Lower lobe of right lung (tissue), 2 donors: ENCODE data around the gene XIRP1. TPM values are rescaled to one million over a fixed set of nuclear protein-coding genes. Genes with fewer than 3 reads are reported as not detected.

Experiments
- ATAC-seq, 2 donors: fragments of 200-7000 bp; cut with Tn5 transposase; one replicate each; pipeline ENCODE4 v1.9.1; 2020 to 2022; ENCODE audit warnings: mild to moderate bottlenecking in 2 of 2, moderate library complexity in 2 of 2
- DNase-seq: peaks from one replicate; pipeline ENCODE4 v3.0.0-alpha.2; 2020
- H3K27ac ChIP-seq: fragments of 200-600 bp; one replicate; pipeline ENCODE4 v1.8.0; 2022
- H3K27me3 ChIP-seq: fragments of 200-600 bp; one replicate; pipeline ENCODE4 v1.8.0; 2022; ENCODE audit warnings: low read depth
- H3K36me3 ChIP-seq: fragments of 200-600 bp; one replicate; pipeline ENCODE4 v1.8.0; 2022; ENCODE audit warnings: mild to moderate bottlenecking
- H3K4me1 ChIP-seq: fragments of 200-600 bp; one replicate; pipeline ENCODE4 v1.8.0; 2022
- H3K4me3 ChIP-seq: fragments of 200-600 bp; one replicate; pipeline ENCODE4 v1.8.0; 2022; ENCODE audit warnings: mild to moderate bottlenecking
- H3K9me3 ChIP-seq: fragments of 200-600 bp; one replicate; pipeline ENCODE4 v1.8.0; 2022
- intact Hi-C: fragments of 100-400 bp; cut with DNase I; formaldehyde crosslinking; loops from one replicate; pipeline ENCODE4 v1.11.0; 2022
- total RNA-seq: library from RNA; stranded (reverse); fragmentation: NEBNext Ultra II Directional; extraction: Animal tissue kit (Norgen Biotek cat#: 25700); gene quantifications from one replicate; pipeline ENCODE4 v1.2.1, GENCODE V29; 2021
- TF ChIP-seq, protein P1 (sequence below): fragments of 200-600 bp; IDR thresholded peaks from one replicate; pipeline ENCODE4 v1.8.0; 2022; ENCODE audit warnings: antibody characterized with exemption, mild to moderate bottlenecking
- donor health status: DM: no; HTN: yes; CAD: no; lungs with severe emphysema.

XIRP1 gene
- total RNA-seq, 1 donor from 2014 or later = not detected

DNA sequence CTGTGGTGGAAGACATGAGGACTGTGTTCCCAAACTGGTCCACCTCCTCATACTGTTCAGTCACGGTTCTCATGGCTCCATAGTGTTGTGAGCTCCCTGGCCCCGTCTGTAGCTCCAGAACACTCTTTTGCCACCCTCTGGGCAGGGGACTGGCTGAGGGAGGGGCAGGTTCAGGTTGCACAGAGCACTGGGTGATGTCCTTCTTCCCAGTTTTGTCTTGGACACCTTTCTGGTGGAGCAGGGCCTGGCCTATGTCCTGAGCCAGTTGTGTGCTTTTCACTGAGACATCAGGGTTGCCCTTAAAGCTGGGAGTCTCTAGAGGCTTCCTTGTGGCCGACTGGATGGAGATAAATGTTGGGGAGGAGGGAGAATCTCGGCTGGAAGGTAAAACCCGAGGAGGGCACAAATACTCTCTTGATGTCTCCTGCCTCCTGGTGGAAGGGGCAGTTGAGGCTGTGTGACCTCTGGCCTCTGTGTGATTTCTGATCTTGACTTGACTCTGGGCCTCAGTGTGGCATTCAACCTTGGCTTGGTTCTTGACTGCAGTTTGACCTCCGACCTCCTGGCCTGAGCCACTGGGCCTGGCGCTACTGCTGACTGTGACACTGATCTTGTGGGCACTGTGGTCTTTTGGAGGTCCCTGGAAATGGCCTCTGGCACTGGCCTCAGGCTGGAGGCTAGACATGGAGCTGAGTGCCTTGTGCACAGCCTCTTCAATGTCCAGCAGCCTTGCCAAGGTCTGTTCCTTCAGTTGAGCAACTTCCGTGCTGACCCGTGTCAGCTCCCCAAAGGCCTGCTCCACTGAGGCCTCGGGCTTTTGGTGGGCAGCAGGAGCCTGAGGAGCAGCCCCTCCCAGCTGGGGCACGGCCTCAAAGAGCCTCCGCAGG, 8.1 kb downstream of the XIRP1 start:
- no peaks in the 10 kb centered on the region for H3K27me3 ChIP-seq
- ATAC-seq (no peak), DNase-seq (no peak)
- peaks cover 24% of the 10 kb centered on the region for H3K4me1 ChIP-seq
- TF ChIP-seq, protein P1, sequence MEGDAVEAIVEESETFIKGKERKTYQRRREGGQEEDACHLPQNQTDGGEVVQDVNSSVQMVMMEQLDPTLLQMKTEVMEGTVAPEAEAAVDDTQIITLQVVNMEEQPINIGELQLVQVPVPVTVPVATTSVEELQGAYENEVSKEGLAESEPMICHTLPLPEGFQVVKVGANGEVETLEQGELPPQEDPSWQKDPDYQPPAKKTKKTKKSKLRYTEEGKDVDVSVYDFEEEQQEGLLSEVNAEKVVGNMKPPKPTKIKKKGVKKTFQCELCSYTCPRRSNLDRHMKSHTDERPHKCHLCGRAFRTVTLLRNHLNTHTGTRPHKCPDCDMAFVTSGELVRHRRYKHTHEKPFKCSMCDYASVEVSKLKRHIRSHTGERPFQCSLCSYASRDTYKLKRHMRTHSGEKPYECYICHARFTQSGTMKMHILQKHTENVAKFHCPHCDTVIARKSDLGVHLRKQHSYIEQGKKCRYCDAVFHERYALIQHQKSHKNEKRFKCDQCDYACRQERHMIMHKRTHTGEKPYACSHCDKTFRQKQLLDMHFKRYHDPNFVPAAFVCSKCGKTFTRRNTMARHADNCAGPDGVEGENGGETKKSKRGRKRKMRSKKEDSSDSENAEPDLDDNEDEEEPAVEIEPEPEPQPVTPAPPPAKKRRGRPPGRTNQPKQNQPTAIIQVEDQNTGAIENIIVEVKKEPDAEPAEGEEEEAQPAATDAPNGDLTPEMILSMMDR = no peak
- H3K36me3 ChIP-seq = no peaks in the 10 kb centered on the region
- intact Hi-C loops = no loop called here
- H3K9me3 ChIP-seq = no peaks in the 10 kb centered on the region
- no peak overlapping the region for H3K4me3 ChIP-seq
- H3K27ac ChIP-seq = no peak overlapping the region

DNA sequence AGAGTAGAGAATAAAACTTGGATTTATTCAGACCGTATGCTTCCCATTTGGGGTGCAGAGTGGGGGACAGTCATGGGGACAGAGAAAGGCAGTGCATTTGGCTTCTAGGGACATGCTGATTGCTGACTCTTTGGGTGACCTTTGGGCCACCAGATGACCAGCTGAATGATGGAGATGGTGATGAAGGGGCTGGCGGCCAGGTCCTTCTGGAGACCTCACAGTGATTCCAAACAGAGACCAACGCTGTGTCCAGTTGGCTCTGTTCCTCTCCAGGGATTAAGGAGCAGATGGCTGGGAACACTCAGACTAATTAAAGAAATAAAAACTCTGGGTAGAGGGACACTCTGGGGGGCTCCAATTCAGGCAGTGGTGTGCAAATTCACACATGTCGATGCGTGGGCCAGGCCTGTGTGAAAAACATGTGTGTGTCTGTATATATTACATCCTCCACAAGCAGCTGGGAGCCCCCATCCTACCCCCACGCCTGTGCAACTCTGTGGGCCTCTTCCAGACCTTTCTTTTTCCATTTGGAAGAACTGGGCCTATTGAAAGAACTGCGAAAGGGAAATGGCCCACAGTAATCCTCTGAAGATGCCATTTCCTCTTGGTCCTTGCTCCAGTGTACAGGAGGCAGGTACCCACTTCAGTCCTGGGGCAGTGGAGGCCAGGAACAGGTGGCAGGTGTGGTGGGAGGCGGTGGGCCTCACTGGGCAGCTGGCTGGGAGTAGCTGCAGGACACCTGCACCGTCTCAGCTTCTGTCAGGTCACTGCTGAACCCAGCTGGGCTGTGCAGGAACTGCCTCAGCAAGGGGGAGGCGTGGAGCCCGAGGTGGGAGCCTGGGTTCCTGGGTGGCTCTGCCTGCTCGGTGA, 8.9 kb downstream of the XIRP1 start:
- peak overlapping the region; percentile 81 for H3K27ac ChIP-seq
- intact Hi-C loops = no loop called here
- no peaks in the 10 kb centered on the region for H3K27me3 ChIP-seq
- TF ChIP-seq, protein P1 = no peak
- DNase-seq = peak; percentile 37
- H3K9me3 ChIP-seq = no peaks in the 10 kb centered on the region
- ATAC-seq = no peak
- H3K4me1 ChIP-seq = peaks cover 33% of the 10 kb centered on the region
- no peaks in the 10 kb centered on the region for H3K36me3 ChIP-seq
- no peak overlapping the region for H3K4me3 ChIP-seq

- Histone ChIP-seq H3K4me1 (peaks cover 46% of the 10 kb centered on the region), H3K27me3 (no peaks in the 10 kb centered on the region), H3K36me3 (no peaks in the 10 kb centered on the region), H3K9me3 (no peaks in the 10 kb centered on the region), H3K27ac (peak overlapping the region; percentile 81), H3K4me3 (peak overlapping the region; percentile 42)
- TF ChIP-seq, protein P1 = no peak
- intact Hi-C loops = no loop called here
- DNase-seq (no peak), ATAC-seq (no peak)
Measured at GRCh38 chr3:39181408-39182335, 10.7 kb downstream of the XIRP1 start.

DNA sequence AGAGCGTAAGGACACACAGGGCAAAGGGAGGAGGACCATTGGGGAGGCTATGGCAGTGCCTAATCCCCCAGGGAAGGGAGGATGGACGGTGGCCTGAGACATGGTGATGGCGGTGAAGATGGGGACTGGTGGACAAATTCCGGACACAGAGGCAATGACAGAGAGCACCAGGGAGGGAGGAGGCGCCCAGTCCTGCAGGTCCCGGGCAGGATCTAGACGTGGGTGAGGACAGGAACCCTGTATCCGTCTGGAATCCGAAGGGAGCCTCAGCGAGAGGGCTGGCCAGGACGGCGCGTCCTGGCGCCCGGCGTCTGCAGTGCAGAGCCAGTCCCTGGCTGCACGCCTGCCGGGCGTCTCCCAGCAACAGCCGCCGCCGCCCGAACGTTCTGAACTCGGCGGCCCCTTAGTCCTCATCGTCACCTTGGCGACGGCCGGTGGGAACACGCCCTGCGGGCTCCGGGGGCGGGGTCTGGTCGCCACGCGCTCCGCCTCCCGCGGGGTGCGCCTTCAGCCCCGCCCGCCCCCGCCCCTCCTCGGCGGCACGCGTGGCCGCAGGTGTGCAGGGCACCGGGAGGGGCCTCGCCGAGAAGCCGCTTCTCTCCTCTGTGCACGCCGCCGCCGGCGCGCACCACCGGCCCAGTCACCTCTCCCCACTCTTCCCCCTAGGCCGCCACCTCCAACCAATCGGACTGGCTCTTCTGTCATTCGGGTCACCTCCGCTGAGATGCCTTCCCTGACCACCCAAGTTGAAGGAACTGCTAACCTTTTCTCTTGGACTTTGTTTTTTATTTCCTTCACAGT, 11.6 kb downstream of the XIRP1 start:
- no peaks in the 10 kb centered on the region for H3K36me3 ChIP-seq
- H3K4me1 ChIP-seq = peaks cover 49% of the 10 kb centered on the region
- ATAC-seq (peak; percentile 85 to 91), DNase-seq (peak; percentile 96)
- H3K27me3 ChIP-seq = no peaks in the 10 kb centered on the region
- intact Hi-C loops = no loop called here
- no peaks in the 10 kb centered on the region for H3K9me3 ChIP-seq
- TF ChIP-seq, protein P1 = peak; percentile 39
- peak overlapping the region; percentile 81 for H3K27ac ChIP-seq
- H3K4me3 ChIP-seq = peak overlapping the region; percentile 42
